GM12878 (cell line): Measurements from ENCODE around the gene VPS39.

Experiments used
- CHD4 ChIP-seq: fragments of 200-600 bp; sonication (generic); IDR thresholded peaks from 2 replicates; pipeline ENCODE4 v1.6.1; 2016; ENCODE audit warnings: mild to moderate bottlenecking
- EZH2 ChIP-seq: IDR thresholded peaks from 2 replicates; pipeline ENCODE4 v1.6.1; 2012; ENCODE audit warnings: low read depth, mild to moderate bottlenecking, control low read depth, inconsistent platforms, low read length, borderline replicate concordance; ENCODE audit not compliant: control insufficient read depth
- NFYA ChIP-seq: IDR thresholded peaks from 2 replicates; pipeline ENCODE4 v1.6.1; 2011; ENCODE audit warnings: low read depth, mild to moderate bottlenecking, low read length, improper control_type of control experiment, borderline replicate concordance
- POLR2AphosphoS5 ChIP-seq: IDR thresholded peaks from 2 replicates; pipeline ENCODE4 v1.6.1; 2011; ENCODE audit warnings: mild to moderate bottlenecking, low read length, inconsistent platforms
- RAD21 ChIP-seq: IDR thresholded peaks from 2 replicates; pipeline ENCODE4 v1.6.1; 2011; ENCODE audit warnings: mild to moderate bottlenecking, low read depth, low read length, moderate library complexity; ENCODE audit not compliant: insufficient read depth
- TAF1 ChIP-seq: IDR thresholded peaks from 2 replicates; pipeline ENCODE4 v1.6.1; 2011; ENCODE audit warnings: mild to moderate bottlenecking, low read depth, low read length, borderline replicate concordance

DNA sequence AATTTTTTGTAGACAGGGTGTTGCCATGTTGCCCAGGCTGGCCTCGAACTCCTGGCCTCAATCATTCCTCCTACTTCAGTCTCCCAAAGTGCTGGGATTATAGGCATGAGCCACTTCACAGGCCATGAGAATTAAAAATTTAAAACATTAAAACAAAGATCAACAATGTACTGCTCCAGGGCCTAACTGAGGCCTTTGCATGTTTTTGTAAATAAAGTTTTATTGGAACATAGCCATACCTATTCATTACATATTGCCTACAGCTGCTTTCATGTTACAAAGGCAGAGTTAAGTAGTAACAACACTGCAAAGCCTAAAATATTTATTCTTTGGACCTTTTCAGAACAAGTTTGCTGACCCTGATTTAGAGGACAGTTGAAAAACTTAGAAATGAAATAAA lies 9.6 kb downstream of the VPS39 start:
- no peak for TF ChIP-seq EZH2
- TF ChIP-seq RAD21, result no peak
- TF ChIP-seq CHD4, result no peak
- TF ChIP-seq NFYA, result no peak
- TF ChIP-seq TAF1, result no peak
- TF ChIP-seq POLR2AphosphoS5, result no peak
